GM21526 (cell line): ENCODE data around the gene STMND1.

Experiments used
- ATAC-seq: cut with Tn5 transposase; IDR thresholded peaks from one replicate; pipeline ENCODE4 v1.9.1; 2021; ENCODE audit warnings: moderate library complexity; ENCODE audit not compliant: unreplicated experiment, low FRiP score

The STMND1 gene

DNA sequence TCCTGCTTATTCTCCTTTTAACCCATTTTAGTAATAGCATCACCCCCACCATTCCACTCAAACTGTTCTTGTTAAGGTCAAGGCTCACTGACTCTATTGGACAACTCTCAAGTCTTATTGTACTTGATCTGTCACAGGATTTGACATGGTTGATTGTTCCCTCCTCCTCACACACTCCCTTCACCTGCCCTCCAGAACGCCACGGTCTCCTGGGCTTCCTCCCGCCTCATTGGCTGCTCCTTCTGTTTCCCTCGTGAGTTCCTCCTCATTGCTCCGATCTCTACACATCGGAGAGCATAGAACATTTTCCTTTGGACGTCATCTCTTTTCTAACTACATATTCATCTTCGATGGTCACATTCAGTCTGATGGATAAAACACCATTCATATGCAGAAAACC lies 55.1 kb downstream of the STMND1 start:
- no peak for ATAC-seq

DNA sequence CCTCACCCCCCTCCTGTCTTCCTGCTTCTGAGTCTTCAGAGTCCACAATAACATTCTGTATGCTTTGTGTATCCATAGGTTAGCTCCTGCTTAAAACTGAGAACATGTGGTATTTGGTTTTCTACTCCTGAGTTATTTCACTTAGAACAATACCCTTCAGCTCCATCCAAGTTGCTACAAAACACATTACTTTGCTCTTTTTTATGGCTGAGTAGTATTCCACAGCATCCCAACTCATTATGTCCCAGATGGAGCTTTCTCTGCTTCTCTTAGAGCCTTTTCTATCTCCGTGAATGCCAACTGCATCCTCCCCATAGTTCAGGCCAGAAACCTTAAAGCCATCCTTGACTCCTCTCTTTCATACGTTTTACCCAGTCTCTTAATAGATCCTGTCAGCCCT lies 55.8 kb downstream of the STMND1 start:
- ATAC-seq, result no peak

DNA sequence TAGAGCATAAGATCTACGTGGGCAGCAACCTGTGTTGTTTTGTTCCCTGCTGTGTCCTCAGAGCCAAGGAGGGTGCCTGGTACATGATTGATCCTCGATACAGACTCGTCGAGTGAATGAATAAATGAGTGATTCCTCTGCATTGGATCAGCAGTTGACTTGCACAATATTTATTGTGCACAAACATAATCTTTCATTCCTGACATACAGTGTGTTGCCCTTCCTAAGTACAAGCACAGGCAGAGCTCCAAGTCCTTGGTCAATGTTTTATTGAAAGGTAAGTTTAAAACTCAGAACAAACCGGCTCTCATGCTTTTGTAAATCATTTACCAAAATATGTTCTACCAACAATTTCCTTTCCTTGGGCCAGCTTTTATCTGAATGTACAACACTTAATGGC lies 57.4 kb downstream of the STMND1 start:
- no peak for ATAC-seq

DNA sequence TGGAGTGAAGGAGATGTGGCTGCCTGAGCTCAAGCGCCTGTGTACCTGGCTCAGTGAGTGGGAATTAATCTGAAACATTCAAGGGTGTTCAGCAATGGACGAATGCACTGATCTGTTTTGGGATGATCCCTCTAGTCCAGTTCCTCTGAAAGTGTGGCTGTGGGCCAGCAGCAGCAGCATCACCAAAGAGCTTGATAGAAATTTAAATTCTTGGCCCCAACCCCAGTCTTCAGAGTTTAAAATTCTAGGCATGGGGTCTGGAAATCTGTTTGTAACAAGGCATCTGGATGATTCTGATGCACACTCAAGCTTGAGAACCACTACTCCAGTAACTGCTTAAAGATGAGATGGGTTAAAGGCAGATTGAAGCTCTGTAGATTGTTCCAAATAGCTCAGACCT lies 59.2 kb downstream of the STMND1 start:
- ATAC-seq, result no peak

DNA sequence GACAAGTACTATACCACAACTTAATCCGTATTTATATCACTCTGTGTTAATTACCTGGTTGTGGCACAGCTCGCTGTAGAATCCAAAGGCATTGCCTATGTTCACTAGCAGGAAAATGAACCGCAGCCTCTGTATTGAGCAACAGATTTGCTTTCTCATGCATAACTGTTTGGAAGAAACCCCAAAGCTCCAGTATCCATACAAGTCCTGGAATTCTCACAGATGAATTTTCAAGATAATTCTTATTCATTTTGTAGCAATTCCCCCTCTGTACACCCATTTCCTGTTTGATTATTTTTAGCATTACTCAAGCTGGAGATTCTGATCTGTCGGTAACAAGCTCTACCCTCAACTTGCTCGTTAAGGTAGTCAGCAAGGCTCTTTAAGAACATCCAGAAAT lies 63.5 kb downstream of the STMND1 start:
- no peak for ATAC-seq

DNA sequence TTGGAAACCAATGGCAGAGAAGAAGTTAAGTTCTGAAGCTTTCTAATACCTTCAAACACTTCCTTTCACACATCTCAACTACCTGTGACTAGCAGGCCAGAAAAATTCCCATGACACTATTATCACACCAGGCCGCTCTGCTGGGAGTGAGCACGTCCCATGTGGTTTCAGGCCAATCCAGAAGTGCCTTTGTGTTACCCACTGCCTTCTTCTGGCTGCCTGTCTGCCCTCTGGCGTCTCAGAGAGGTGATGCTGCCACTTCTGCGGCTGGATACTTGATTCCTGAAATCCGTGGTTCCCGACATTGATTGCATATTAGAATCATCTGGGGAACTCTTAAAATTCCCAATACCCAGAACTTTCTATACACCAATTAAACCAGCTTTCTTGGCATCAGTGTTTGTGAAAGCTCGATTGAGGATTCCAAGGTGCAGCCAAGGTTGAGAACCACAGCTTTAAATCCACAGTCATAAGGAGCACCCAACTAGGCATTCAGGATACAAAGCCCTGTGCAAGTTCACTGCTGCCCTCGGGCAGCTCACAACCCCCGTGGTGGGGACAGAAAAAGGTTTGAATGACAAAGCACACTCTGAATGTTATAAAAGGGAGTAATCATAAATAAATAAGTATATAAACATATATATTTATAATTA lies 65.6 kb downstream of the STMND1 start:
- no peak for ATAC-seq

DNA sequence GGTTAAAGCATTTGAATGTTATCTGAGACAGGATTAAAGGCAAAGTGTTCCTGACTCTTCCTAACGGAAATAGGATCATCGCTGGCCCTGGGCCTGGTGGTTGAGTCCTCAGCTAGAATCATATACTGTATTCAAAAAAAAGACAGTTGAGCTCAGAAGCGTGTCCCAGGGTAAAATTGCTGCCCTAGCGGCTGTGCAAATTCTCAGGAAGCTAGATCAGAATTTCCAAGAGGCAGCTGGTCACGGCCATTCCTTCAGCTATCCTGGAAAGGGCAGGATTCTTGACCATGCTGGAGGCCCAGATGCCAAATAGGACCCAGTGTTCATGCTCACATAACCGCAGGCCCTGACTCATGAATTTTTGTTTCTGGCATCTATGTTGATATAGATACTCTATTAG lies 67.4 kb downstream of the STMND1 start:
- ATAC-seq, result no peak

DNA sequence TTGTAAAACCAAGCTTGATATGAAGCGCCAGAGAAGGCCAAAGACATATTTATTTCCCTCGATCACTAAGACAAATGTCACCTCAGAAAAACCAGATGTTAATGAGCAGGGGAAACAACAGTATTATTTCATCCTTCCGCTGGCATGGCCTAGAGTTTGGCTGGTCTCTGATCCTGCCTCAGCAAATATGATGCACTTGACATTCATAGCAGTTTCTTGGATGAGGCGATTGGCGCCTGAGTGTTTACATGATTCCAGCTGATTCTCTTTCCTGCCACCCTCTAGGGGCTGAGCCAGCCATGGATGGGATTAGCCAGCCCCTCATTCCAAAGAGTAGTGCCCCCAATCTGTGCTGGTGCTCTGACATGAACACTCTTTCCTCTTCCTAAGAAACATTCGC lies 67.9 kb downstream of the STMND1 start:
- ATAC-seq, result no peak

DNA sequence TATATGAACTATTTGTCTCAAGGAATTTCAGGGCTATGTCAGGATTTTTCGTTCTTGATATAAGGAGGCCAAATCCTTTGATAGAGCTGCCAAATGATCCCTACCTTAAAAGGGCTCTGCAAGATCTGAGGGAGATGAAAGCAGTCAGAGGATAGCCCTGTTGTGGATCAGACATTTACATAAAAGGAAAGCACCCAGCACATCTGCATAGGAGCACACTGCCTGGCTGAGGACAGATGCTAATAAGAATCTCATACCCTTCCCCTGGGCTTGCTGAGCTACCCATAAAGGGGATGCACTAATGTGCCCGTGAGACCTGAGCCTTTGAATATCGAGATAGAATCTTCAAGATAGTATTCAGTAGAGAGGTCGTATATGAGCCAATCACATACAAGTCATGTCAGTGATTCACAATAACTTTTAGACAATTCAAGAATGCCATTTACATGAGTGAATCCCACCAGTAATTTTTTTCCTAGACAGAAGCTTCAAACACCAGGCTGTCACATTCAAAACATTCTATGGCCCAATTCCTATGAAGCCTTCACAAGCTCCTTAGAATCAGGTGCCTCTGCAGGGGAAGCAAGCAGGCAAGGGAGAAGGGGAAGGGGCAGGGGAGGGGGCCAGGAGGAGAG lies 71.1 kb downstream of the STMND1 start:
- no peak for ATAC-seq

DNA sequence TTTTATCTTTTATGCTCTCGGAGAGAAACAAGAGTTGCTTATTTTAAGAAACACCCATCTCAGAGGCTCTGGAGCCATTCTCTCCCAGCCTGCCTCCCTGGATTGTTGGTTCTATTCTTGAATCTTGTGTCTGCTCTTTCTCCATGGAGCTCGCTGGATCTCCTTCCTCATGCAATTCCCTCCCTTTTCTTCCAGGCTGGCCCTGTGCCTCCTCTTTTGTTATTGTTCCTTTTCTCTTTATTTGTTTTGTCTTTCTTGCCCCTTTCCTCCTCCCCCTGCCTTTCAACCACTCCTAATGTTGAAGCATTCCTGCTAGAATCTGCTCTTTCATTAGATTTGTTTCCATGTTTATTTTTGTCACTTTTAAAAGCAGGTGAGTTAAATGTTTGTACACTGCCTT lies 76.5 kb downstream of the STMND1 start:
- ATAC-seq, result no peak

DNA sequence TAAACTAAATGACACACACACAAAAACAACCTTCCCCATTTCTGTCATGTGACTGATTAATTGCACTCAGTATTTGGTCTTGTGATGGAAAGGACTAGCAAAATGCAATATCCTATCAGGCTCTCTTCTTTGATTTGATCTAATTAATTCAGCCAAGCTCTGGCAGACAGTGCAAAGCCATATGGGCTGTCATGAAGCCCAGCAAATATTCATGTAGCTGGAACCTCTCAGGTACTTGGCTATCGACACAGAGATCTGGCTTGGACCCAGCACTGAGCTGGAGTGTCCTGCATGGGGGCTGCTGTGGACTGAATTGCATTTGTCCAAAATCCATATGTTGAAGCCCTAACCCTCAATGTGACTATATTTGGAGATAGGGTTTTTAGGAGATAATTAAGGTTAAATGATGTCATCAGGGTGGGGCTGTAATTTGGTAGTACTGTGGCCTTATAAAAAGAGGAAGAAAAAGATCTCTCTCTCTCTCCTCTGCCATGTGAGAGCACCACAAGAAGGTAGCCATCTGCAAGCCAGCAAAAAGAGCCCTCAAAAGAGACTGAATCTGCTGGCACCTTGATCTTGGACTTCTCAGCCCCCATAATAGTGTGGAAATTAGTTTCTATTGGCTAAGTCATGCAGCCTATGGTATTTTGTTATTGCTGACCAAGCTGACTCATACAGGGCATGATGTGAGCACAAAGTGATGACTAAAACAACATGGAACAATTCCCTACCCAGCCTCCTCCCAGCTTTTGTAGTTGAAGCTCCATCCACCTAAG lies 77.1 kb downstream of the STMND1 start:
- ATAC-seq, result no peak

DNA sequence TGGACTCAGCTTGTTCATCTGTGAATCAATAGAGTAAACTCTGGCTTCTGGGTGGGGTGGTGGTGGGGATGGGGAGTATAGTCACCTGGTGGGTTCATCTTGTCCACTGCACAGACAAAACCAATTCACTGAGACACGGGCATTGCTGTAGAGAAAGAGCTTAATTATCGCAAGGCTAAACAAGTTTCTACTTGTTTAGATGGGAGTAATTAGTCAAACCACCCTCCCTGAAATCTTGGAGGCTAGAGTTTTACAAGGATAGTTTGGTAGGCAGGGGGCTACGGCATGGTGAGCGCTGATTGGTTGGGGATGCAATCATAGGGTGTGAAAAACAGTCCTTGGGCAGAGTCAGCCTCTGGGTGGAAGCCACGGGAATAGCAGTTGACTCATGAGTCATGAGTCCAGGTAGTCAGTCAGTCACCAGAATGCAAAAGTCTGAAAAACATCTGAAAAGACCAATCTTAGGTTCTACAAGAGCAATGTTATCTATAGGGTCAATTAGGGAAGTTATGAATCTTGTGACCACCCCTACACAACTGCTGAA lies 77.8 kb downstream of the STMND1 start:
- ATAC-seq, result no peak
